Dedifferentiated amniotic fluid mesenchymal stem cell (primary cell): ENCODE results near the gene SLX9.
"Not testable (repeated sequence)": the region's sequence is repeated elsewhere in the genome, so short reads cannot be mapped to it uniquely, and the experiment has no call there.

ENCODE experiments used
- DNase-seq: peaks from one replicate; pipeline ENCODE4 v3.0.0-alpha.2; 2016; ENCODE audit errors: extremely low spot score

Gene SLX9

DNA sequence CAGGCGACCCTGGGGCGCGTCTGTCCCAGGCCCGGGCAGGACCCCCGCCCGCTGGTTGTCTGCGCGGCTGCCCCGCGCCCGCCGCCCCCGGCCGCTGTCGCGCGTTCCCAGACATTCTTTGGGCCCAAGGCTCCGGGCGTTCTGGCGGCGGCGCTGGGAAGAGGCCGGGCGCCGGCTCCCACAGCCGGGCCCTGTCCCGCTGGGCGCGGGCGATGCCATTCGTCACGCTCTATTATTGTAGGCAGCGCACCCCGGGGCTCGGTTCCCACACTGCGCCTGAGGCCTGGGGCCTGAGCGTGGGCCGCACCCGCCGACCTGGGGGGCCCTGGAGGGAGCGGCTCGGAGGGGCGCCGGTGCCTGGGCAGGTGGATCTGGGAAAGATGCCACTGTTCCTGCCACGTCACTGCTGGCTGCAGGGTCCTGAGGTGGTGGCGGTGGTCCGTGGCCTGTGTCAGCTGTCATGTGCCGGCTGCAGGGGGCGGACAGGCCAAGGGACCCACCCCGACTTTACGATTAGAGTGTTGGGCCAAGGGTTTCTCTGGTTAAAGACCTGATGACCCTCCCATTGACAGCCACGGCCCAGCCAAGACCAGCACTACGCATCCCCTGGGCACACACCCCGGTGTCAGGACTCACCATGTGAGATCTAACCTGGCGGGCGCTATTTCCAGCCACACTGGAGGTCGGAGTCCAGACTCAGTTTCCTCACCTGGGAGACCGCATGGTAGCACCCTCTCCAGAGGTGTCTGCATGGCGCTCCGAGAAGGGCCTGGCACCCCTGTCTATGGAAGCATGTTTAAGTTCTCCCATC is 79.5 kb downstream of the SLX9 start:
- no peak for DNase-seq

DNA sequence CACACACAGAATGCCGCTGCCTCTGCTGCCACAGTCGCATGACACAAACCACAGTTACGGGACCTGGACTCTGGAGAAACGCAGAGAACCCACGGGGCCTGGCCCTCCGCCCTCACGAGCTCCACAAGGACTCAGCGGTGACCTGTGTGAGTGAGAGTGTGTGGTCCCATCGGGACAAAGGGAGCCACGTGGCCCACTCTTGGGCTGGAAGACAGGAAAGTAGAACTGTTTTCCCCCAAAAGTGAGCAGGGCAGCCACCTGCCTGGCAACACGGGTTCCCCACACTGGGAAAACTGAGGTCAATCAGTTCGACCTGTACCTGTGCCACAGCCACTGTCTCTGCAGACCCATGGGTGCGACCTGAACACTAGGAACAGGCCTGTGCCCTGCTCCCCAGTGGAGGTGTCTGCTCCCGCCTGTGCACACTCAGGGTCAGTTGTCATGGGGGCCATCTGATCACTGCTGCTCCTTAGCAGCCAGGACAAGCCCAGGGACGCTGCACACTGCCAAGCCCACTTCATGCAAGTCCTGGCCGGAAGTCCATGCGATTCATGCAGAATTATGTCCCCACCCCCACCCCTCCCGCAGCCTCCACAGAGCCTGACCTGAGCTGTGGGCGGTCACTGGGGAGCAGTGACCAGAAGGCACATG is 80.2 kb downstream of the SLX9 start:
- no peak for DNase-seq

DNA sequence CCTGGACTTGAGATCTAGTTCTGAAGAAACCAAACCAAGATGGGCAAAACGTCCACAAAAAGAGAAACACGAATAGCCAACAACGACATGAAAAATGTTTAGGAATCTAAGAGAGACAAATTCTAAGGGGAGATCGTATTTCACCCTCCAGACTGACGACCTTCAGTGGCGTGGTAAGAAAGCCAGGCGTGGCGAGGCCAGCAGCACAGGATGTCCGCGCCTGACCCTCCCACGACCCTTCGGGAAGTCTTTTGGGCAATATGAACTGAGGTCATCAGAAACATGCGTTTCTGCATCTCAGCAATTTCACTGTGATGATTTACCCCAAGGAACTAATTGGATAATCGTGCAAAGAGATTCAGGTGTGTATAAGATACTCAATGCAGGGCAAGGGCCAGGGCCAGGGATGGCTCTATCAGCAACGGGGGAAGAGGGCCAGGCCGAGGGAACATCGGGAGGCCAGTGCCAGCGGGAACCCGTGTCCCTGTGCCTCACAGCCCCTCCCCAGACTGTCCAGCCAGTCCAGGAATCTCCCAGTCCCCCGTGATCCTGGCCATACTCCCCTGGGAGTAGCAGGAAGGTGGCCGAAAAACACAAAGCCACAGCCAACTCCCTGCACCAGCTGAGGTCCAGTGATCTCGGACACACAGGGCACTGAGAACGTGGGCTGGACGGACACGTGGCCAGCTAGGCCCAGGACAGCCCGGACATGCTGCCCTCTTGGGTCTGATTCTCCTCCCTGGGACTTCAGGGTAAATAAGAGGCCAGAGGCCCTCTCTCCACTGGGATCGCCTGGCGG is 81.0 kb downstream of the SLX9 start:
- no peak for DNase-seq

DNA sequence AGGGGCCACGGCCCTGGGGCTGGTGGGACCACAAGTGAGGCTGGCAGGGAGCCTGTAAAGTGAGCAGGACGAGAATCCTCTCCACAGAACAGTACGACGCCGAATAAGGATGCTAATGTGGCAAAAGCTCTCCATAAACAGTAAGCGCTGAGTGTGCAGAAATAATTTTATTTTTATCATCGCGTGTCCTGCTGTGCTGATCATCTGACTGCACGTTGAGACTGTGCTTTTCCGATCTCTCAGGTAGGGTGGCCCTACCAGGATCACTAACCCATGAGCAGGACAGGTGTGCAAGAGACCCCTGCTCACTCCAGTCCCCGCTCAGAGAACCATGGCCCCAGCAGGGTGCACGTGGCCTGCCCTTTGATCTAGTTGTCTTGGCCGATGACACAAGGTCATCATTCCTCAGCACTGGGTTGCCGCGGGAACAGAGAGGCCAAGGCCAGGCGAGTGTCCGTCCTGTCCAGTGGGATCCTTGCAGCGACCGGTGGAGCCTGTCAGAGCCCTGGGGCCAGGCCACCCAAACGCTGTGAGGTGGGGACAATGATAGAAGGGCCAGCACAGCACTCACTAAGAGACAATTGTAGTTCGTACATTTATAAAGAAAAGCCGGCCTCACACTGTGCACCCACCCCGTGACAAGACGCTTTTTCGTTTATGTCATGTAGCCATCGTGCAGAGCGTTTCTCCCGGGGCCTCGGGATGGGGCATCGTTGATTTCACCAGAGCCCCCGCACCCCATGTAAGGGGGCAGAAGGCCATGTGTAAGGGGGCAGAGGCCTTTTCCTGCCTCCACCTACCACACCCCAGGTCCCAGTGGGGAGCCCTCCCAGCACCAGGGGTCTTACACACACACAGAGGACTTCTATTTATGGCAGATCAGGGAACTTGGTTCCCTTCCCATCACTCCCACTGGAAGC is 81.9 kb downstream of the SLX9 start:
- DNase-seq, result no peak

DNA sequence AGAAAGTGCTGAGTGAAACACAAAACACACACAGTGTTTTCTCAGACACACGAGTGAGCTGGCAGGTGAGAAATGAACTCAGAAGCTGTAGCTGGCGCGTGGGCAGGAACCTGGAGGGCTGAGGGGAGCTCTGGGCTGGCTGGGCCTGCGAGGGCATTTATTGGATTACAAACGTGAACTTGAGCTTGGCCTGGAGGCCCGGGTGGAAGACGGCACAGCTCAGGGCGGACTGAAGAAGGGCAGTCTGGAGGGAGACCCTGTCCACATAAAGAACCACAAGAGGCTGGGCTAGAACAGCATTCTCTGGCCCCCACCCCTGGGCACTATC is 82.5 kb downstream of the SLX9 start:
- DNase-seq, result no peak

DNA sequence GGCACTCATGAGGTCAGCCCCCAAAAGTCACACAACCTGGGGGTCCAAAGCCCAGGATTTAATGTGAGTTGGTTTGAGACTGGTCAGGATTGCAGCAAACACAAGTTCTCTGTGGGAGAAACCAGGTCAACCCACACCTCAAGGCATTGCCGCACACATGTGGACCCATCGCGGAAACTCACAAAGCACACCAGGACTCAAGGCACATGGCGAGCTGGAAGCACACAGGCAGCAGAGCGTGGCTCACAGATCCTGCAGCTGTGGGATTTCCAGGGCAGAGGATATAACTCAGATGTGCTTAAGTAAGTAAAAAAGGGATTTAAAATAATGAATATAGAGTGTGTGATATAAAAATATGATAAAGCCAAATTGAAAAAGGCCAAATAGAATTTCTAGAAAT is 82.9 kb downstream of the SLX9 start:
- DNase-seq, result no peak

DNA sequence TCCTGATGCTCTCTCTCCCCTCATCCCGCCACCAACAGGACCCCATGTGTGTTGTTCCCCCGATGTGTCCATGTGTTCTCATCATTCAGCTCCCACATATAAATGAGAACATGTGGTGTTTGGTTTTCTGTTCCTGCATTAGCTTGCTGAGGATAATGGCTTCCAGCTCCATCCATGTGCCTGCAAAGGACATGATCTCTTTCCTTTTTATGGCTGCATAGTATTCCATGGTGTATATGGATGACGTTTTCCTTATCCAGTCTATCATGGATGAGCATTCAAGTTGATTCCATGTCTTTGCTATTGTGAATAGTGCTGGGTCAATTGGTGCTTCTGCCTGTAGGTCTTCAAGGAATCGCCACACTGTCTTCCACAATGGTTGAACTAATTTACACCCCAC is 84.7 kb downstream of the SLX9 start:
- not testable (repeated sequence) for DNase-seq

DNA sequence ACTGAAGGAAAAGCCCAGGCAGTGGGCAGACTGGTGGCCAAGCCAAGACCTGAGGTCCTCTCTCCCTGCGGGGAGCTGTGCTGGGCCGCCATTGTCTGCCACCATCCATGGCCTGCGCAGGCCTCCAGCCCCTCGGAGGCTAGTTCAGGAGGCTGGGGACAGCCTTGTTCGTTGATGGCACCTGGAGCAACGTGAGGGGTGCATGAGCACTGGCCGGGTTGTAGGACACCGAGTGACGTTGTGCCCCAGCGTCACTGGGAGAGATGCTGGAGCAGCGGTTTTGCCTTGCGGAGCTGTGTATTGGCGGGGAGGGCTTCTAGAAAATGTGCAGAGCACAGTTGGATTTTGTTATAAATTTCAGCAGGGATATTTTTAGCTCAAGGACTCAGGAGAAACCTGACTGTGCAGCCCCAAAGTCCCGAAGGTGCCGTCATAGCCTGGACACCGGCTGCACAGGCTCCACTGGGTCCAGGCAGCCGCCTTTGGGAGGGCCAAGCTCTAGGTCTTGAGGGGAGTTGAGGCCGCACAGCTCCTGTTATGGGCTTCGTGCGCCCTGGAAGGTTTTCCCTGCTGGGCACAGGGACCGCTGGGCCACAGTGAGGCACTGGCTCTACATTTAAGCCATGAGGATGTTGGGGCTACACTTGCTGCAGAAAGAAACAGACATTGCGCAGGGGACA is 86.4 kb downstream of the SLX9 start:
- no peak for DNase-seq
